GM19455 (cell line): Measurements from ENCODE around the gene SLC25A15.

Experiments
- ATAC-seq: cut with Tn5 transposase; IDR thresholded peaks from one replicate; pipeline ENCODE4 v1.9.1; 2021; ENCODE audit not compliant: unreplicated experiment

Gene SLC25A15

GRCh38 chr13:40789275-40790153, at the start of gene SLC25A15:
Gene SLC25A15 (plus strand): TSS chr13:40789611. CDS start chr13:40793227, 3,616 bp downstream.
- ATAC-seq = peak; percentile 85

- no peak for ATAC-seq
Observed at GRCh38 chr13:40749327-40749726, 40.1 kb upstream of the SLC25A15 start.

- ATAC-seq = no peak
Observed at GRCh38 chr13:40755082-40755700, 34.2 kb upstream of the SLC25A15 start.

- ATAC-seq = peak; percentile 50
Observed at GRCh38 chr13:40756042-40756441, 33.4 kb upstream of the SLC25A15 start.

GRCh38 chr13:40758811-40759210, 30.6 kb upstream of the SLC25A15 start:
- peak; percentile 44 for ATAC-seq

GRCh38 chr13:40762849-40763248, 26.6 kb upstream of the SLC25A15 start:
- no peak for ATAC-seq

- no peak for ATAC-seq
Observed at GRCh38 chr13:40764587-40765403, 24.6 kb upstream of the SLC25A15 start.

- no peak for ATAC-seq
Observed at GRCh38 chr13:40765602-40766001, 23.8 kb upstream of the SLC25A15 start.

- ATAC-seq = no peak
Observed at GRCh38 chr13:40769970-40770369, 19.4 kb upstream of the SLC25A15 start.

- ATAC-seq = no peak
Observed at GRCh38 chr13:40770609-40770933, 18.8 kb upstream of the SLC25A15 start.

- peak; percentile 97 for ATAC-seq
Observed at GRCh38 chr13:40770934-40771618, 18.3 kb upstream of the SLC25A15 start, which contains the start of gene MRPS31. Gene MRPS31 (minus strand): TSS chr13:40771190. CDS start chr13:40771136, 54 bp downstream.

GRCh38 chr13:40772765-40773473, 16.5 kb upstream of the SLC25A15 start:
- ATAC-seq = no peak

- no peak for ATAC-seq
Observed at GRCh38 chr13:40774672-40775071, 14.7 kb upstream of the SLC25A15 start.

- no peak for ATAC-seq
Observed at GRCh38 chr13:40776232-40776631, 13.2 kb upstream of the SLC25A15 start.

GRCh38 chr13:40776681-40777165, 12.7 kb upstream of the SLC25A15 start:
- peak; percentile 61 for ATAC-seq

- ATAC-seq = peak; percentile 87
Observed at GRCh38 chr13:40777166-40777808, 12.1 kb upstream of the SLC25A15 start.

GRCh38 chr13:40777809-40778175, 11.6 kb upstream of the SLC25A15 start:
- ATAC-seq = peak; percentile 13

- ATAC-seq = no peak
Observed at GRCh38 chr13:40779049-40779448, 10.4 kb upstream of the SLC25A15 start.

- no peak for ATAC-seq
Observed at GRCh38 chr13:40779796-40780285, 9.6 kb upstream of the SLC25A15 start.
